Peyer's patch (tissue), 4 donors: Measurements from ENCODE around the gene PARG.
"Not testable (repeated sequence)": the region's sequence is repeated elsewhere in the genome, so short reads cannot be mapped to it uniquely, and the experiment has no call there.

Experiments
- POLR2A ChIP-seq, 2 donors: fragments of 450-650 bp; IDR thresholded peaks; one replicate each; pipeline ENCODE4 v1.5.1; 2017; ENCODE audit warnings: antibody characterized with exemption in 2 of 2, mild to moderate bottlenecking in 2 of 2, moderate library complexity in 2 of 2
- TF ChIP-seq, protein P1 (sequence below), 6 experiments: fragments of 450-650 bp in 4 of 6; fragments of 200-600 bp in 2 of 6; sonication (generic) in 1 of 6; IDR thresholded peaks; one replicate each; pipeline ENCODE4 v1.5.1; 2017 to 2019; ENCODE audit warnings: antibody characterized with exemption in 6 of 6, mild to moderate bottlenecking in 3 of 6, moderate library complexity in 1 of 6

DNA sequence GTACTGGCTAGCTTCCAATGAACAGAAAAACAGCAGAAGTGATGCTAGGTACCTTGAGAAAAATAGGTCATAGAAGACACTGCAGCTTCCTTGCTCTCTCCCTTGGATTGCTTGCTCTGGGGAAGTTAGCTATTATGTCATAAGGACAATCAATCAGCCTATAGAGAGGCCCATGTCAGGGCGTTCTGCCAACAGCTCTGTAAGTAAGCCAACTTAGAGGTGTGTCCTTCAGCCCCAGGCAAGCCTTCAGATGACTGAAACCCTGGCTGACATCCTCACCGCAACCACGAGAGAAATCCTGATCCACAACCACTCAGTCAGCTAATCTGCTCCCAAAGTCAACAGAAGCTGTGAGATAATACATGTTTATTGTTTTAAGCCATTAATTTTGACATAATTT is 58.0 kb downstream of the PARG start:
- TF ChIP-seq, protein P1, sequence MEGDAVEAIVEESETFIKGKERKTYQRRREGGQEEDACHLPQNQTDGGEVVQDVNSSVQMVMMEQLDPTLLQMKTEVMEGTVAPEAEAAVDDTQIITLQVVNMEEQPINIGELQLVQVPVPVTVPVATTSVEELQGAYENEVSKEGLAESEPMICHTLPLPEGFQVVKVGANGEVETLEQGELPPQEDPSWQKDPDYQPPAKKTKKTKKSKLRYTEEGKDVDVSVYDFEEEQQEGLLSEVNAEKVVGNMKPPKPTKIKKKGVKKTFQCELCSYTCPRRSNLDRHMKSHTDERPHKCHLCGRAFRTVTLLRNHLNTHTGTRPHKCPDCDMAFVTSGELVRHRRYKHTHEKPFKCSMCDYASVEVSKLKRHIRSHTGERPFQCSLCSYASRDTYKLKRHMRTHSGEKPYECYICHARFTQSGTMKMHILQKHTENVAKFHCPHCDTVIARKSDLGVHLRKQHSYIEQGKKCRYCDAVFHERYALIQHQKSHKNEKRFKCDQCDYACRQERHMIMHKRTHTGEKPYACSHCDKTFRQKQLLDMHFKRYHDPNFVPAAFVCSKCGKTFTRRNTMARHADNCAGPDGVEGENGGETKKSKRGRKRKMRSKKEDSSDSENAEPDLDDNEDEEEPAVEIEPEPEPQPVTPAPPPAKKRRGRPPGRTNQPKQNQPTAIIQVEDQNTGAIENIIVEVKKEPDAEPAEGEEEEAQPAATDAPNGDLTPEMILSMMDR (IDR thresholded peaks at IDR 0.05) = not testable (repeated sequence)
- not testable (repeated sequence) for TF ChIP-seq POLR2A (IDR thresholded peaks at IDR 0.05)
